ENCODE results near the gene PRMT7.

GRCh38 chr16:68402748-68403040 is 91.9 kb downstream of the PRMT7 start:
- TF ChIP-seq, protein P1, sequence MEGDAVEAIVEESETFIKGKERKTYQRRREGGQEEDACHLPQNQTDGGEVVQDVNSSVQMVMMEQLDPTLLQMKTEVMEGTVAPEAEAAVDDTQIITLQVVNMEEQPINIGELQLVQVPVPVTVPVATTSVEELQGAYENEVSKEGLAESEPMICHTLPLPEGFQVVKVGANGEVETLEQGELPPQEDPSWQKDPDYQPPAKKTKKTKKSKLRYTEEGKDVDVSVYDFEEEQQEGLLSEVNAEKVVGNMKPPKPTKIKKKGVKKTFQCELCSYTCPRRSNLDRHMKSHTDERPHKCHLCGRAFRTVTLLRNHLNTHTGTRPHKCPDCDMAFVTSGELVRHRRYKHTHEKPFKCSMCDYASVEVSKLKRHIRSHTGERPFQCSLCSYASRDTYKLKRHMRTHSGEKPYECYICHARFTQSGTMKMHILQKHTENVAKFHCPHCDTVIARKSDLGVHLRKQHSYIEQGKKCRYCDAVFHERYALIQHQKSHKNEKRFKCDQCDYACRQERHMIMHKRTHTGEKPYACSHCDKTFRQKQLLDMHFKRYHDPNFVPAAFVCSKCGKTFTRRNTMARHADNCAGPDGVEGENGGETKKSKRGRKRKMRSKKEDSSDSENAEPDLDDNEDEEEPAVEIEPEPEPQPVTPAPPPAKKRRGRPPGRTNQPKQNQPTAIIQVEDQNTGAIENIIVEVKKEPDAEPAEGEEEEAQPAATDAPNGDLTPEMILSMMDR (conservative IDR thresholded peaks at IDR 0.05; ENCODE audit: low read depth, low read length), result no peak
- no peak for TF ChIP-seq EZH2phosphoT487 (IDR thresholded peaks at IDR 0.05; ENCODE audit: borderline replicate concordance, low read length)
